ENCODE data around the gene C5orf63.
"Not testable (repeated sequence)": the region's sequence is repeated elsewhere in the genome, so short reads cannot be mapped to it uniquely, and the experiment has no call there.

C5orf63 gene

DNA sequence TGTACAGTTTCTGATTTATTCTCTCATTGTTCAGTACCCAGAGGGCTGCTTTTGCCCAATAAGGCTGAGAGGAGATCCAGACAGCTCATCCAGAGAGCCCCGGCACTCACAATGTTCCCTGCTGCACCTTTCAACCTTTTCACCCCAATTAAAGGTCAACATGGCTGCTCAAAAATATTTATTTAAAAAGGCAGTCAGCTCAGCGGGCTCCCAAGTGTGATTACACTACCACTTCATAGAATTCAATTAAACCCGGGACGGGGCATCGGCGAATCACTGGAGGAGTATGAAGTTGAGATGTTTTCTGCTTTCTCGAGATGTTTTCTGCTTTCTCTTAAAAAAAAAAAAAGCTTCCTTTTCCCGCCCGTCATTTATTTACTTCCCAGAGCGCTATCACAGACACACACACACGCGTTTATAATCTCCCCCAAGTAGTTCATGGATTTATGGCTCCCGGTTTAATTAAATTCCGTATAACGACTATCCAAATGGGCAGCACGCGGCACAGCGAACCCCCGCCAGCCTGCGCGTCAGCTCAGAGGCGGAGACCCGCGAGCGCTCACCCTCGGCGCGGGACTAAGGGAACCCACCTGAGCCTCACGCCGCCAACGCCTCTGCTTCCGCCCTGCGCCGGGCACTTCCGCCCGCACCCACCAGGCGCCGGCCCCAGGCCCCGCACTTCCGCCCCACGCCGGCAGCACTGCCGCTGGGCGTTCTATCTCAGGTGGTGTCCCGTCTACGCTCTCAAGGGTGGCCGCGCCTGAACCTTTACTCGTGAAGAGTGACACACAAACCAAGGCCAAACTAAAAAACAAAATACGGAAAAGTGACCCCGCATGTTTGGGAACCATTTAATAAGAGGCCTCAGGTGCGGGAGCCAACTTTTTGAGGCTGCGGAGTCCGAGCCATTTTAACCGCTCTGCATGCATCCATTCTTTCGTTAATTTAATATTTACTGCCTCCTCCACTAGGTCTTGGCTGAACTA is at the start of gene C5orf63:
C5orf63 (minus strand) TSS at position 642 of the 986 bp plus-strand sequence. CDS start 14,507 bp downstream, outside the sequence.
- DNase-seq (ENCODE audit: low read depth, low spot score), result no peak
- peak within 1 kb of the TSS; percentile 14 for H3K27ac ChIP-seq

DNA sequence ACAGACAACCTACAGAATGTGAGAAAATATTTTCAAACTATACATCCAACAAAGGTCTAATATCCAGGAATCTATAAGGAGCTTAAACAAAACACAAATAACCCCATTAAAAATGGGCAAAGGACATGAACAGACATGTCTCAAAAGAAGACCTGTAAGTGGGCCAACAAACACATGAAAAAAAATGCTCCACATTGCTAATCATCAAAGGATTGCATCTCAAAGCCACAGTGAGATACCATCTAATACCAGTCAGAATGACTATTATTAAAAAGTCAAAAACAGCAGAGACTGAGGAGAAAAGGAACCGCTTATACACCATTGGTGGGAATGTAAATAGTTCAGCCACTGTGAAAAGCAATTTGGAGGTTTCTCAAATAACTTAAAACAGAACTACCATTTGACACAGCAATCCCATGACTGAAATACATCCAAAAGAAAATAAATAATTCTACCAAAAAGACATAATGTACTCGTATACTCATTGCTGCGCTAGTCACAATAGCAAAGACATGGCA is 39.1 kb upstream of the C5orf63 start:
- peak; percentile 18 for DNase-seq (ENCODE audit: low read depth, low spot score)

DNA sequence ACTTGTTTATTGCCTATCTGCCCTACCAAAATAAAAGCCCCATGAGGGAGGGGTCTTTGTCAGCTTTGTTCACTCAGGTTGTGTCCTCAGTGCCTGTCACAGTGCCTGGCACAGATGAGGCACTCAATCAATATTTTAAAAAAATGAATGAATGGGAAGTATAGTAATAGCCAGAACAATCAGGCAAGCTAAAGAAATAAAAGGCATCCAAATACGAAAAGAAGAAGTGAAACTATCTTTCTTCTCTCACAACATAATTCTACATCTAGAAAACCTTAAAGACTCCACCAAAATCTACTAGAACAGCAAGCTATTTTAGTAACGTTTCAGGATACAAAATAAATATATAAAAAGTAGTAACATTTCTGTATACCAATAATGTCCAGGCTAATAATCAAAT is 37.8 kb upstream of the C5orf63 start:
- H3K27ac ChIP-seq, result no peak overlapping the region
- no peak for DNase-seq (ENCODE audit: low read depth, low spot score)

More for the DNA sequence above, 39.1 kb upstream of the C5orf63 start:
- H3K27ac ChIP-seq, result peak overlapping the region; percentile 20

DNA sequence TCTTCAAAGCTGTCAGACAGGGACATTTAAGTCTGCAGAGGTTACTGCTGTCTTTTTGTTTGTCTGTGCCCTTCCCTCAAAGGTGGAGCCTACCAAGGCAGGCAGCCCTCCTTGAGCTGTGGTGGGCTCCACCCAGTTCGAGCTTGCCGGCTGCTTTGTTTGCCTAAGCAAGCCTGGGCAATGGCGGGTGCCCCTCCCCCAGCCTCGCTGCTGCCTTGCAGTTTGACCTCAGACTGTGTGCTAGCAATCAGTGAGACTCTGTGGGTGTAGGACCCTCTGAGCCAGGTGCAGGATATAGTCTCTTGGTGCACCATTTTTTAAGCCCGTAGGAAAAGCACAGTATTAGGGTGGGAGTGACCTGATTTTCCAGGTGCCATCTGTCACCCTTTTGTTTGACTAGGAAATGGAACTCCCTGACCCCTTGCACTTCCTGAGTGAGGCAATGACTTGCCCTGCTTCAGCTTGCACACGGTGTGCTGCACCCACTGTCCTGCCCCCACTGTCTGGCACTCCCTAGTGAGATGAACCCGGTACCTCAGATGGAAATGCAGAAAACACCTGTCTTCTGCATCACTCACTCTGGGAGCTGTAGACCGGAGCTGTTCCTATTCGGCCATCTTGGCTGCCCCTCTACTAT is 35.4 kb upstream of the C5orf63 start:
- not testable (repeated sequence) for DNase-seq (ENCODE audit: low read depth, low spot score)

DNA sequence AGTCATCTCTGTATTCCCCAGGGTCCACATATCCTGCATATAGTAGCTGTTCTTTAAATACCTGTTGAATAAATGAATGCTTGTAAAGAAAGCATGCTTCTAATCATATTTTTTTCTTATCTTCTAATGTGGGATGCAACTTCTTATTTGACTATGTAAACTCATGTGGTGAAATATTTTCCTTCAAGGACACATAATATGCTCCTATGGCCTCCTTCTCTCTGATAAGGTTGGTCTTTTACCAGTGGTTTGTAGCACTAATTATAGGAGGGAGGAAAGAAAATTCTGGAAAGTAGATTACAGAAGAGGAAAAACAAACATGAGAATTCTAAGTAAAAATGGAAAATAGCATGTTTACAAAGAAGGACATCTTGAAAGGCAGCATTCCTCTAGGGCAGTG is 28.6 kb upstream of the C5orf63 start:
- H3K27ac ChIP-seq, result no peak overlapping the region
- DNase-seq (ENCODE audit: low read depth, low spot score), result no peak

More for the DNA sequence above, 35.4 kb upstream of the C5orf63 start:
- H3K27ac ChIP-seq, result not testable (repeated sequence)

DNA sequence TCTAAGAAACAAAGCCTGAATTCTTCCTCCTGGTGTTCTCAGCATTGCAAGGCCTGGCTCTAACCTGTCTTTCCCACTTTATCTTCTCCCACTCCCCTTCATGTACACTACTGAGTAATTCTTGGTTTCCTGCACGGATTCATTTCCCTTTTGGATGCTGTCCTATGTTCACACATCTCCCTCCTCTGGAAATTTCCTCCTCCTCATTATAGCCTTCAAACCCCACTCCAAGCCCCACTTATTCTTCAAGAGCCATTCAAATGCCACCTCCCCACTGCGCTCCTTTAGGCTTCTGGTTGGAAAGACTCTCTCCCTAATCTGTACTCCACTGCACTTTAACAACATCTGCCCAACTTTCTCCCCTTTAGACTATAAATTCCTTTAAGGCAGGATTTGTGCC is 28.2 kb upstream of the C5orf63 start:
- no peak overlapping the region for H3K27ac ChIP-seq
- no peak for DNase-seq (ENCODE audit: low read depth, low spot score)

DNA sequence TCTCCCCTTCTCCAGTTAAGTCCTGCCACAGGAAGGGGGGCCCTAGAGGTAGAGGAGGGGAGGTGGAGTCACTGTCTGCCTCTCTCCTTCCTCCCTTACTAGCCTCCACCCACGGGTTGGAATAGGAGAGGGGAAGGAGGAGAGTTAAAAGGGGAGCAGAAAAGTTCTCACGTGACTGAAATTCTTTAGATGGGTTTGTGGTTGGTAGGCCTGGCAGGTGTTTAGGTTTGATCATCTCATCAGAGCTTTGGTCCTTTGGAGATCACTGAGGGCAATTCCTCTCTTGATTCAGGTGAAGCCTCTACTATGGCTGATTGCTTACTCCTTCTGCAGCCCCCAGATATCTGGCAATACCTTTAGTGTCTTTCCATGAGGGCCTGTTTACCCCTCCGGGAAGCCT is 24.9 kb upstream of the C5orf63 start:
- DNase-seq (ENCODE audit: low read depth, low spot score), result no peak
- H3K27ac ChIP-seq, result no peak overlapping the region

DNA sequence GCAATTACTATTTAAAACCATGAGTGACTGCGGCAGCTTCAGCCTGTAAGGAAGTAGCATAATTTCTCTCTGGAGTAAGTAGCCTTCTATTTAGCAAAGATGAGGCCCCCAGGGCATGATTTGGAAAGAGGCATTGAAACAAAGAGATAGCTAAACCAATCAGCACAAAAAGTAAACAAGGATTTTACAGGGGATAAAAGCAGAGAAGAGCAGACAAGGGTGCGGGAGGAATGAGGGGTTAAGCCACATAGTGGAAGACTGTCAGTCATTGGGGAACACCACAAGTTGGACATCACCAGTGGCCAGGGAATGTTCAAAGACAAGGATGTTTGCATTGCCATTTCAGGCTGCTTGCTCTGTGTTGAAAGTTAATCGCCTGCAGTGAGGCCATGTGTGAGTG is 24.0 kb upstream of the C5orf63 start:
- H3K27ac ChIP-seq, result no peak overlapping the region
- DNase-seq (ENCODE audit: low read depth, low spot score), result no peak

DNA sequence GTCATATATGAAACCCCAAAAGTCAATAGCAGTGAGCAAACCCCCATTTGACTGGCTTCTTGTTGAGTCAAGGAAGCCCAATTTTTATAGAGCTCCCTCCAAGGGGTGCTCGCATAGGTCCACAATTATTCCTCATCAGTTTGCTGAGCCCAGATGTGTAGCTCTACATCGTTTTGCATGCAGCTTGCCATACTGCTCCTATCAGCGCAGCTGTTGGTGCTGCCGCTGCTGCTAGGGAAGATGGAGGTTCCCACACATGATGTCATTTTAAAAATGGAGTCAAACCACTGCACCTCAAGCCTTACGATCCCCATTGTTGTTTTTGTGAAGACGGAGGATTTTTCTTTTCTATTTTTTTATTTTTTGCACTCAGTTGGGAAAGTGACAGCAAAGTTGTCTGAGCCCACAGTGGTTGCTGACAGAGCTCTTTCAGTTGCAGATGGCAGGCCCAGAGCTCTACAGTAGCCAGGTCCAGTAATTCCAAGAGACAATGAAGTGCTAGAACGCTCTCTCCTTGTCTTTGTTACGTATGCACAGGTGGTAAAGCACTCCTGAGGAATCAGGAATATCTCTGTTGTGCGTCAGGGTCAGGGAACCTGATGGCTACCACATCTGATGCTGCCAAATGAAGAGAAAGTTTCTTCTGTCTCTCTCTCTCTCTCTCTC is 23.2 kb upstream of the C5orf63 start:
- no peak for DNase-seq (ENCODE audit: low read depth, low spot score)
- no peak overlapping the region for H3K27ac ChIP-seq

DNA sequence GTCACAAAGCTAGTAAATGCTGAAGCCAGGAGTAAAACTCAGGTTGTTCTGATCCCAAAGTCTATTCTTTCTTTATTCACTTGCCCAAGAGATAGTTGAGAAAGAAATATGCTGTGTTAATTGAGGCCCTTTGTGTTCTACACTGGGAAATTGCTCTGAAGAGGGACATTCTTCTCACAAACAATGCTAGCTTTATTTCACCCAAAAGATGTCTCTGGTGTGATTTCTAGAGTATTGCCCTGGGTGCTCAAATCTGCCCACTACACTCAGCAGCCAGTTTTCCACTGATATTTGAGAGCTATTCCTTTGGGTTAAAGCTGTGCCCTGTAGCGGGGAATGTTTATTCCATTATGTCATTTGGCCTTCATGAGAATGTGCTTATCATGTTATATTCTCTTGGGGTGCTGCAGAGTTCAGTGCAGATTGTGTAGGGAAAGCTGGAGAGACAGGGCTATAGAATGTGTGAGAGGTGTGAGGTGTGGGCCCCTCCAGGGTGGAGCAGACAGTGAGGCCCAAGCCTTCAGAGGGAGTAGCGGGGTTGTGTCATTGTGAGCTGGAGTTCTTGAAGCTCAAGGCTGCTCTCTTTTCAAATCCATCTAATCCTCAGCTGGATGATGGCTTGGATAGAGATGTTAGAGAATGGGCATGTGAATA is 21.0 kb upstream of the C5orf63 start:
- DNase-seq (ENCODE audit: low read depth, low spot score), result no peak
- no peak overlapping the region for H3K27ac ChIP-seq

DNA sequence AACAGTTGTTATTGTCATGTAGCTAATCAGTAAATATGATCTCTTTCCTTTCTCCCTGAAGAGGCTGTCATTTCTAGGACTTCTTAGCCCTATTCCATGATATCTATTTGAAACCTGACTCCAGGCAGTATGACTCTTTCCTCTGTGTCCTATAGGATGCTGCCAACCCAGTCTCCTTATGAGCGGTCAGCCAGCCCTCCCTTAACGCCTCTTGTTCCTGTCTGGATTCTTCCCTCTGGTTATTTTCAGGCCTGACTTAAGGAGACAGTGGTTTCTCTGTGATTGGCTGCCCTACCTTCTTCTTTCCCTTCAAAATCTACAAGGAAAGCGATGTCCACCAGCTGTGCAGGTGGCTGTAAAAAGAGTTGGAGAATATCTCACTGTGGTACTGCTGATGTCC is 19.4 kb upstream of the C5orf63 start:
- H3K27ac ChIP-seq, result no peak overlapping the region
- no peak for DNase-seq (ENCODE audit: low read depth, low spot score)

DNA sequence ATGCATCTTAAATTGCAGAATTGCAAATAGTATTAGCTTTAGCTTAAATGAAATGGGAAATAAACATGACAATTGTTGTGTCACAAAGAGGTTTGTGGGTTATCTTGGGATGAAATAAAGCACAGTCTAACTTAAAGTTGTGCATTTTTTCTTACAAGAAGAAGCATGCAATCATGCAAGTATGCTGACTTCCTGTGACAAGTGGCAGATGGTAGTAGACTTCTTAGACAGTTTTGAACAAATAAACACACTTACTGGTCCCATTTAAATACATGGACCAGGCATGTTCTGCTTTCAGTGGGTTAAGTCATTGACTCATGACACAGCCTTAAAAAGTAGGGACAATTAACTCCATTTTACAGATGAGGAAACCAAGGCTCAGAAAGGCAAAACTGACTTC is 15.9 kb upstream of the C5orf63 start:
- DNase-seq (ENCODE audit: low read depth, low spot score), result no peak
- H3K27ac ChIP-seq, result no peak overlapping the region

DNA sequence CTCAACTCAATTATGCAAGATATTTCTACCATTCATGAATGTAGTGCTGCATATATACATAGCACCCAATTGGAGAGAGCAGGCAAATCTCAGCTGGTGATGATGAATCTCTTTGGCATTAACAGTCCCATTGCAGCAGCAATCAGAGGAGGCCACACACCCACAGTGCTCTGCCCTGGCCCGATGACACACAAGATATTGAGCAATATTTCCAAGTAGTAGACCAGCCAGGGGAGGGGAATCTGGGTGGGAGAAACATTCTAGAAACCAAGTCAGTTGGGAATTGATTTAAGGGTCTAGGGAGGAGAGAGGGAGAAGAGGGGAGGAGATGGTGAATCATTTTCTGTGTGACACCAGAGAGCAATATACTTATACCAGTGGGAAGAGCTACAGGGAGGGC is 14.9 kb upstream of the C5orf63 start:
- DNase-seq (ENCODE audit: low read depth, low spot score), result peak; percentile 85
- H3K27ac ChIP-seq, result peak overlapping the region; percentile 57

DNA sequence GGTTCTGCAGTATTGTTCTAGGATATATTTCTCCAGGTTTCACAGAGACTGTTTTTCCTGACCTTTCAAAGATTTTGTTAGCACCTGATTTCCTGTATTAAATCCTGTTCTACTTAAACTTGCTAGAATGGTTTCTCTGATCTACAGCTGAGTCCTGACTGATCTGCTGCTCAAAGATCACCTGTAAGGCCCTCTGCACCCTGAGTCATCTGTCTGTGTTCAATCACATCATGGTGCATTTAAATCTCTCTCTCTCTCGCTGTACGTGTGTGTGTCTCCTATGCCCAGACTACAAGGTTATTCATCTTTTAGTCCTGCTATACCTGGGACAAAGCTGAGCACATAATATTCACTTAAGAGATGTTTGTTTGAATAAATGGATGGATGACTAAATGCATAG is 13.3 kb upstream of the C5orf63 start:
- no peak for DNase-seq (ENCODE audit: low read depth, low spot score)
- no peak overlapping the region for H3K27ac ChIP-seq

DNA sequence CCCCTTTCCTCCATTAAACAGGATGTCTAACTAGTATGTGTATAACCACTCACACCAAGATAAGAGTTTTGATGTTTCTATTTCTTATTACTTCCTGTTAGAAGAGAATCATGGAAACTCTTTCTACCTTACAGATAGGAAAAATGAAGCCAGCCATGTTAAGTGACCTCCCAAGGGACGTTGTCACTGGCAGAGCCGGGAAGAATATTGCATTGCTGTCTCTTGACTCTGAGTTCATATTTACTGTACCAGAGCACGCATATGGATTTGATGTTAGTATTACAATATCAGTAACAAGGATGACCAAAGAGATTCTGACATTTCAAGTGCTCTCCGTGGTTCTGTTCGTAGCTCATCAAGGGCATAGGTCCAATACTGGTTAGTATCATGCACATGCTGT is 12.5 kb upstream of the C5orf63 start:
- H3K27ac ChIP-seq, result peak overlapping the region; percentile 4
- DNase-seq (ENCODE audit: low read depth, low spot score), result no peak

DNA sequence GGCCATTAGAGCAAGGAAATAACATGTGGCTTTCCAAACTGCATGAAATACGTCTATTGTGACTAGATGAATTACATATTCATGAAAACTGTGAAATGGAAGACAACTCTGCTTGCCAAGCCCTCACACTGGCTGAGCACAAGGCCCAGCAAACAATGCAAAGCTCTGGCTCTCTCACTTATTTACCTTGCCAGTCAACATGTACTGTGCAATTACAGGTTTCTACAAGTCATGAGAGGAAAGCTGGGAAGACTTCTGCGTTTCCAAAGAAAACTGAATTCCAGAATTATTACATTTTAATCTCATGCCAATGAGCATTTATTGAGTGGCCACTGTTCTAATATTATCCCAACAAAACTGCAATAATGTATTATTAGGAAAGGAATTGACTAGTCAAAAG is 12.1 kb upstream of the C5orf63 start:
- H3K27ac ChIP-seq, result peak overlapping the region; percentile 4
- no peak for DNase-seq (ENCODE audit: low read depth, low spot score)

DNA sequence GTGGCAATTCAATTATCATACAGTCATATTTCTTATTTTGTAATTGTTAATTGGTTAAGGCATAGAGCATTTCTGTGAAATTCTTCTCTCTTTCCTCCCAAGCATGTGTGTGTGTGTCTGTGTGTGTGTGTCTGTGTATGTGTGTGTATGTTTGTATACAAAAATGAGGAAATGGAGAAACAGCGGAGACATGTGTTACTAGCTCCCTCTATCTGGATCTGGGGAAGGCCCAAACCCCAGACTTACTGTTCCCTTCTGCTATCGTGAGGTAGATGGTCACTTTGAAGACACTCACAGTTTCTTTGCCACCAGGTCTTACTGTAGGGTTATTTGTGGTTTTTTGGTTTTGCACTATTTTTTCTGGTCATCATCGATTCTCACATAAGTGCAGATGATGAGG is 11.4 kb upstream of the C5orf63 start:
- no peak overlapping the region for H3K27ac ChIP-seq
- DNase-seq (ENCODE audit: low read depth, low spot score), result no peak

DNA sequence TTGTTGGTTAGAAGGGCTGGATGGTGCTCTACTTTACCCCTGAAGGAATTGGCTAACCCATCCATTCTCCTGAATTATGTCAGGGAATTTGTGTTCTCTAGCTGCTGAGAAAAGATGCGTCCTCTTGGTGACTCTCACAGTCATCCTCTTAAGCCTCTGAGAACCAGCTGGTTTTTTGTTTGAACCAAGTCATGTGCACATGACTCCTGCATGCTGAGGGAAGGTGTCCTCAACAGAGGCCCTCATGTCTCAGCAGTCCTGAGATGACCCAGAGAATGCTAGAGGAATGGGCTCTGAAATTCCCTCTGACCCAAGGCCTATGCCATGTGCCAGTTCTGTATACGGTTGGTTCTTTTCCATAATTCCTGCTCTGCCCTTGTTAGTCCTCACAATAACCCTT is 10.4 kb upstream of the C5orf63 start:
- DNase-seq (ENCODE audit: low read depth, low spot score), result no peak
- no peak overlapping the region for H3K27ac ChIP-seq

DNA sequence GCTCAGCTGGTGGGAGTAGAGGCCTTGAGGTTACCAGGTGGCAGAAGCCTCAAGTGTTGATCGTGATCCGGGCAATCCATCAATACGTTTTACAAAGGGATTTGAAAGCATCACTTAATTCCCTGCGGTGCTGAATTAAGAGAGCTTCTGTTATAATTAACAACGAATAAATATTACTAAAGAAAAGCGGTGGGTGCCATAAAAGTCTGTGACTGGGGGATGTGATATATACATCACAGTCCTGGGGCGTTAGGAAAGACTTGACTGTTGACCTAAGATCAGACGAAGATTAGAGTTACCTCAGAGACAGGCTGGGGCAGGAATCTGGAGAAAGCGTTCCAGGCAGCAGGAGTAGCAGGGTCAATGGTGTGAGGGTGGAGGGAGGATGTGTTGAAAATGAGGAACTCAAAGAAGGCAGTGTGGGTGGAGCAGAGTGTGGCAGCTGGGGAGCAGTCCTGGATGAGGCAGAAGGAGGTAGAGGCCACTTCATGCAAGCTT is 6.7 kb upstream of the C5orf63 start:
- DNase-seq (ENCODE audit: low read depth, low spot score), result peak; percentile 43
- peak overlapping the region; percentile 8 for H3K27ac ChIP-seq

DNA sequence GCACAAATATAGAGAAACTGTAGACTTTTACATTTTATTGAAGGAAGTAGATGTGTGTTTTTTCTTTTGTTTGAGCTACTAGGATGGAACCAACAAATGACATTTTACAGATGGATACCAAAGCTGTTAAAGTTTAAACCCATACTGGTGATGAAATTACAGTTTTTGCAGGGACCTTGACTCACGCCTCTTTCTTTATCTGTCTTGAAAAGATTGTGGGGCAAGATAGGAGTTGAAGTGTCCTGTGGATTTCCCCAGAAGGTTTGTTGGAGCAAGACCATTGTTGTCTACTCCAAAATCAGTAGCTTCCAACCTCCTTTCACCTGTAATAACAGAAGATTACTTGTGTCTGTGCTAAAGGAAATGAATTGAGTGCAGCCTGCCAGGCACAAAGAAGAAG is 4.1 kb upstream of the C5orf63 start:
- no peak overlapping the region for H3K27ac ChIP-seq
- no peak for DNase-seq (ENCODE audit: low read depth, low spot score)

Data from epithelial cell of prostate (primary cell).